Endothelial cell of umbilical vein (primary cell): Measurements from ENCODE around the gene FCER1A. TPM values are rescaled to one million over a fixed set of nuclear protein-coding genes. Genes with fewer than 3 reads are reported as not detected.

Source experiments
- BruUV-seq: library from RNA; stranded (reverse); fragments of 400-500 nt; replicated peaks from 2 replicates; lab custom pipeline; 2021; lab: Mats Ljungman, UMichigan
- CTCF ChIA-PET: fragments of 300-600, 350-600 bp; sonication (Branson Sonifier 250); formaldehyde crosslinking; loops from one replicate; lab custom pipeline; 2021; ENCODE audit warnings: antibody characterized with exemption, inconsistent platforms; lab: Charles Lee
- POLR2A ChIA-PET: fragments of 300-600, 350-600 bp; sonication (Branson Sonifier 250); formaldehyde crosslinking; loops from one replicate; lab custom pipeline; 2021; ENCODE audit warnings: antibody characterized with exemption, inconsistent platforms; lab: Charles Lee
- DNase-seq: peaks from one replicate; pipeline ENCODE4 v3.0.0-alpha.2; 2011; ENCODE audit warnings: low read depth, low spot score
- FAIRE-seq: peaks from 2 replicates; lab custom pipeline; 2011; peaks lifted over from hg19 to GRCh38; lab: Jason Lieb, UNC
- H2AFZ ChIP-seq: 2 replicates; pipeline ENCODE4 v1.6.0; 2012; ENCODE audit warnings: low read depth, low read length, control low read depth, inconsistent platforms
- H3K27ac ChIP-seq: 2 replicates; pipeline ENCODE4 v1.5.1; 2011; ENCODE audit warnings: low read depth, mild to moderate bottlenecking, control low read depth, low read length, moderate library complexity; ENCODE audit not compliant: insufficient read depth
- H3K27me3 ChIP-seq, 2 experiments: 2 replicates each; pipeline versions ENCODE4 v1.6.0 to v1.6.1; 2011; ENCODE audit warnings: low read length in 2 of 2, mixed read lengths in 1 of 2; ENCODE audit not compliant: control insufficient read depth in 2 of 2, insufficient read depth in 2 of 2
- H3K36me3 ChIP-seq, 2 experiments: 2 replicates in 1 of 2; 3 replicates in 1 of 2; pipeline ENCODE4 v1.5.1; 2011; ENCODE audit warnings: low read length in 2 of 2, mild to moderate bottlenecking in 1 of 2, moderate library complexity in 1 of 2; ENCODE audit not compliant: control insufficient read depth in 2 of 2, insufficient read depth in 2 of 2; ENCODE audit errors: extremely low read depth in 1 of 2
- H3K4me1 ChIP-seq: 3 replicates; pipeline ENCODE4 v1.5.1; 2011; ENCODE audit warnings: mild to moderate bottlenecking, low read length; ENCODE audit not compliant: control insufficient read depth, insufficient read depth; ENCODE audit errors: extremely low read depth
- H3K4me2 ChIP-seq: 2 replicates; pipeline ENCODE4 v1.6.1; 2011; ENCODE audit warnings: low read length, control low read depth, mixed read lengths; ENCODE audit not compliant: insufficient read depth
- H3K4me3 ChIP-seq, 3 experiments: fragments of 200-600 bp in 1 of 3; sonication (generic), shearing (Covaris generic) in 1 of 3; replicated peaks in 1 of 3; 2 replicates each; pipeline ENCODE4 v1.5.1; 2011 to 2016; ENCODE audit warnings: control low read depth in 3 of 3, low read length in 3 of 3, mild to moderate bottlenecking in 2 of 3, inconsistent platforms in 1 of 3, low read depth in 1 of 3, moderate library complexity in 1 of 3; ENCODE audit not compliant: insufficient read depth in 1 of 3
- H3K79me2 ChIP-seq: 2 replicates; pipeline ENCODE4 v1.6.0; 2012; ENCODE audit warnings: low read length, inconsistent platforms; ENCODE audit not compliant: control insufficient read depth, insufficient read depth
- H3K9ac ChIP-seq: replicated peaks from 2 replicates; pipeline ENCODE3; 2011; ENCODE audit warnings: low read length, control low read depth; ENCODE audit not compliant: insufficient read depth; ENCODE audit errors: extremely low read depth
- H3K9me1 ChIP-seq: replicated peaks from 3 replicates; pipeline ENCODE4 v1.6.0; 2011; ENCODE audit warnings: mild to moderate bottlenecking, low read length; ENCODE audit not compliant: control insufficient read depth, insufficient read depth; ENCODE audit errors: extremely low read depth
- H3K9me3 ChIP-seq: replicated peaks from 2 replicates; pipeline ENCODE4 v1.5.1; 2012; ENCODE audit warnings: low read length, inconsistent platforms; ENCODE audit not compliant: control insufficient read depth, insufficient read depth
- H4K20me1 ChIP-seq: replicated peaks from 2 replicates; pipeline ENCODE3; 2011; ENCODE audit warnings: mild to moderate bottlenecking, low read length; ENCODE audit not compliant: control insufficient read depth, insufficient read depth; ENCODE audit errors: extremely low read depth
- CTCF ChIP-seq, 2 donors: IDR thresholded peaks; 1 replicate in 1 of 2; 2 replicates in 1 of 2; pipeline ENCODE4 v1.5.1; 2011; ENCODE audit warnings: low read length in 2 of 2, mild to moderate bottlenecking in 2 of 2, moderate library complexity in 2 of 2, control low read depth in 1 of 2, inconsistent platforms in 1 of 2, low read depth in 1 of 2; ENCODE audit not compliant: insufficient read depth in 1 of 2; ENCODE audit errors: extremely low read depth in 1 of 2
- EZH2 ChIP-seq: IDR thresholded peaks from 2 replicates; pipeline ENCODE4 v1.6.1; 2012; ENCODE audit warnings: borderline replicate concordance, low read depth, mild to moderate bottlenecking, moderate library complexity, low read length, inconsistent platforms; ENCODE audit not compliant: severe bottlenecking
- FOS ChIP-seq: IDR thresholded peaks from 2 replicates; pipeline ENCODE4 v1.6.1; 2011; ENCODE audit warnings: mild to moderate bottlenecking, low read length, moderate library complexity, borderline replicate concordance; ENCODE audit not compliant: insufficient read depth
- JUN ChIP-seq: IDR thresholded peaks from 2 replicates; pipeline ENCODE4 v1.6.1; 2011; ENCODE audit warnings: borderline replicate concordance, low read depth; ENCODE audit not compliant: insufficient read length, insufficient read depth
- MAX ChIP-seq: IDR thresholded peaks from 2 replicates; pipeline ENCODE4 v1.6.1; 2011; ENCODE audit not compliant: insufficient read depth, insufficient read length
- MYC ChIP-seq: IDR thresholded peaks from one replicate; pipeline ENCODE4 v1.6.1; 2011; ENCODE audit warnings: mild to moderate bottlenecking, low read depth, low read length
- POLR2A ChIP-seq: IDR thresholded peaks from 2 replicates; pipeline ENCODE4 v1.6.1; 2012; ENCODE audit warnings: low read depth, mild to moderate bottlenecking, control low read depth, low read length
- POLR2AphosphoS5 ChIP-seq: IDR thresholded peaks from 2 replicates; pipeline ENCODE4 v1.6.1; 2012; ENCODE audit warnings: low read depth, mild to moderate bottlenecking, control low read depth, low read length, moderate library complexity; ENCODE audit not compliant: insufficient read depth
- dilution Hi-C: fragments of 300-500 bp; cut with MboI; formaldehyde crosslinking; loops from one replicate; pipeline ENCODE4 v1.15.0; 2019; ENCODE audit warnings: low sequenced_read_pairs; ENCODE audit not compliant: extremely low pct_ligation_motif_present
- intact Hi-C: fragments of 100-400 bp; cut with micrococcal nuclease; formaldehyde crosslinking; loops from one replicate; pipeline ENCODE4 v1.10.0; 2022
- polyA plus RNA-seq, 4 experiments: library from polyadenylated mRNA; depleted of rRNA in 3 of 4; stranded (reverse) in 3 of 4; unstranded in 1 of 4; fragments of >200 nt; gene quantifications; 2 replicates each; pipeline versions ENCODE4 v1.2.1 to v1.2.3, GENCODE V29; 2011 to 2012; ENCODE audit warnings: missing spikeins in 1 of 4
- total RNA-seq: library from RNA; stranded (reverse); gene quantifications from 2 replicates; pipeline ENCODE4 v1.2.3, GENCODE V29; 2021

Gene FCER1A
- total and polyA plus RNA-seq, 2 donors (not counting 3 experiments of a cell fraction or from before 2014, with no cell fraction given), result not detected

- H4K20me1 ChIP-seq, result no peaks in the 10 kb centered on the region
- H3K9me1 ChIP-seq, result no peaks in the 10 kb centered on the region
- H3K79me2 ChIP-seq, result no peaks in the 10 kb centered on the region
- no peaks in the 10 kb centered on the region for H3K9me3 ChIP-seq
- DNase-seq (no peak), FAIRE-seq (no peak)
- CTCF ChIA-PET, result no interaction called here
- H3K36me3 ChIP-seq, result no peaks in the 10 kb centered on the region
- H3K4me2 ChIP-seq, result no peak overlapping the region
- POLR2A ChIA-PET, result no interaction called here
- intact Hi-C loops, result no loop called here
- H2AFZ ChIP-seq, result no peak overlapping the region
- H3K27me3 ChIP-seq, result no peaks in the 10 kb centered on the region
- peaks cover under 1% of the 10 kb centered on the region for H3K4me1 ChIP-seq
- H3K4me3 ChIP-seq, result no peak overlapping the region
- no peak overlapping the region for H3K9ac ChIP-seq
- no TSS peak for BruUV-seq
- dilution Hi-C loops, result no loop called here
- H3K27ac ChIP-seq, result no peak overlapping the region
- TF ChIP-seq FOS (no peak), POLR2A (no peak), MAX (no peak), EZH2 (no peak), CTCF (IDR thresholded peaks at IDR 0.05; ENCODE audit: extremely low read depth in 1 of 2, insufficient read depth in 1 of 2, low read depth in 1 of 2, low read length in 2 of 2) (no peak), MYC (no peak), POLR2AphosphoS5 (no peak), JUN (no peak)
These were observed 40.8 kb upstream of the FCER1A start for GRCh38 chr1:159261311-159261710.
